Transverse colon (tissue), 3 donors: Measurements from ENCODE around the gene HOPX.

Experiments used
- EP300 ChIP-seq: sonication (generic); formaldehyde crosslinking; IDR thresholded peaks from one replicate; pipeline ENCODE4 v1.6.1; 2017; ENCODE audit warnings: antibody characterized with exemption, low read depth
- POLR2A ChIP-seq: fragments of 450-650 bp; IDR thresholded peaks from one replicate; pipeline ENCODE4 v1.6.1; 2016; ENCODE audit warnings: antibody characterized with exemption, mild to moderate bottlenecking, moderate library complexity
- TF ChIP-seq, protein P1 (sequence below), 5 experiments: fragments of 200-600 bp in 3 of 5; fragments of 450-650 bp in 2 of 5; sonication (generic) in 3 of 5; IDR thresholded peaks; 1 replicate in 2 of 5; 2 replicates in 3 of 5; pipeline ENCODE4 v1.5.1; 2016 to 2017; ENCODE audit warnings: antibody characterized with exemption in 5 of 5, inconsistent platforms in 3 of 5, mild to moderate bottlenecking in 2 of 5, moderate library complexity in 1 of 5

DNA sequence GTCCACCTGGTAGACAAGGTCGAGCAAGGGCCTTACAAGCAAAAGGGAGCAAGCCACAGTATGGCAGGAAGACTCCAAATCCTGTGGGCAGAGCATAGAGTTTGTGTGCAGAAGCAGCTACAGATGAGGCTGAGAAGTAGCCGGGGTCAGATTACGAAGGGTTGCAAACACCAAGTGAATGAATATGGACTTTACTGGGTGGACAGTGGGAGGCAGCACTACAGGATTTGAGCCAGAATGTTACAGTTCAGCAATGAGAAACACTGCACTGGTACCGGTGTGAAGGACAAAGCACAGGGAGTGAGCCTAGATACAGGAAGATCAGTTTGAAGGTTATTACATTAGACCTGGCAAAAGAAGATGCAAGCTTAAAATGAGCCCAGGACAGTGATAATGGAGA is 46.1 kb upstream of the HOPX start:
- TF ChIP-seq, protein P1, sequence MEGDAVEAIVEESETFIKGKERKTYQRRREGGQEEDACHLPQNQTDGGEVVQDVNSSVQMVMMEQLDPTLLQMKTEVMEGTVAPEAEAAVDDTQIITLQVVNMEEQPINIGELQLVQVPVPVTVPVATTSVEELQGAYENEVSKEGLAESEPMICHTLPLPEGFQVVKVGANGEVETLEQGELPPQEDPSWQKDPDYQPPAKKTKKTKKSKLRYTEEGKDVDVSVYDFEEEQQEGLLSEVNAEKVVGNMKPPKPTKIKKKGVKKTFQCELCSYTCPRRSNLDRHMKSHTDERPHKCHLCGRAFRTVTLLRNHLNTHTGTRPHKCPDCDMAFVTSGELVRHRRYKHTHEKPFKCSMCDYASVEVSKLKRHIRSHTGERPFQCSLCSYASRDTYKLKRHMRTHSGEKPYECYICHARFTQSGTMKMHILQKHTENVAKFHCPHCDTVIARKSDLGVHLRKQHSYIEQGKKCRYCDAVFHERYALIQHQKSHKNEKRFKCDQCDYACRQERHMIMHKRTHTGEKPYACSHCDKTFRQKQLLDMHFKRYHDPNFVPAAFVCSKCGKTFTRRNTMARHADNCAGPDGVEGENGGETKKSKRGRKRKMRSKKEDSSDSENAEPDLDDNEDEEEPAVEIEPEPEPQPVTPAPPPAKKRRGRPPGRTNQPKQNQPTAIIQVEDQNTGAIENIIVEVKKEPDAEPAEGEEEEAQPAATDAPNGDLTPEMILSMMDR (IDR thresholded peaks at IDR 0.05), result no peak
- TF ChIP-seq EP300 (no peak), POLR2A (no peak)
